Measurements from ENCODE around the gene SARDH. TPM values are rescaled to one million over a fixed set of nuclear protein-coding genes. Genes with fewer than 3 reads are reported as not detected.
A peak's percentile ranks its signal among the peaks of the same experiment; 100 is the strongest.

Gene SARDH
- total and polyA plus RNA-seq, 4 donors, result 0.84 to 3.0 (median 2.0) TPM; not detected in 1

DNA sequence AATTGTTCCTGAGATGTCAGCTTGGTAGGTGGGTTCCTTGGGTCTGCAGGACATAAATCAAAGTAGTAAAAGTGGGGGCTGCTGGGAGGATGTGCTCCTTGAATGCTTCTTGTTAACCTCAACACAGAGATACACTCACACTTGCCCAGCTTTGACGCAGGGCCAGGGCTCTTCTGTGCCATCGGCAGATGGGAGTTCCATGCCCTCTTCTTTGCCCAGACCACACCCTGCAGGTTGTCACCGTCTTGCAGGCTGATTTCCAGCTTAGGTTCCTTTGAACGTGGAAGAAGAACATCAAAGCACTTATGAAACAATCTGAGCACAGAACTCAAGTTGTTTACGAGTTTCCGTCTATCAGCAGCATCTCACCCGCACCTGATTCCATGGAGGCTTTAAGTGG is 91.0 kb downstream of the SARDH start:
- ATAC-seq (ENCODE audit: low FRiP score) (no peak), DNase-seq (no peak)
- WGBS, 2 donors, result 71 to 78% methylated on average over 7 of the region's 7 CpGs
- no peaks in the 10 kb centered on the region for H3K27me3 ChIP-seq (ENCODE audit: control insufficient read depth in 1 of 2, insufficient read depth in 2 of 2, low read length in 1 of 2)
- no peak overlapping the region for H3K27ac ChIP-seq (ENCODE audit: low read depth in 1 of 2, low read length in 2 of 2)
- no peaks in the 10 kb centered on the region for H3K9me3 ChIP-seq (ENCODE audit: control insufficient read depth, low read length)
- no peak overlapping the region for H3K4me3 ChIP-seq (ENCODE audit: low read length in 2 of 2)
- no peaks in the 10 kb centered on the region for H3K36me3 ChIP-seq (ENCODE audit: control insufficient read depth in 1 of 2, insufficient read depth in 2 of 2, low read length in 1 of 2)
- H3K4me1 ChIP-seq (ENCODE audit: control insufficient read depth in 1 of 2, insufficient read depth in 2 of 2, low read length in 2 of 2), result no peaks in the 10 kb centered on the region
- intact Hi-C loops (cut with DNase I), result no loop called here

DNA sequence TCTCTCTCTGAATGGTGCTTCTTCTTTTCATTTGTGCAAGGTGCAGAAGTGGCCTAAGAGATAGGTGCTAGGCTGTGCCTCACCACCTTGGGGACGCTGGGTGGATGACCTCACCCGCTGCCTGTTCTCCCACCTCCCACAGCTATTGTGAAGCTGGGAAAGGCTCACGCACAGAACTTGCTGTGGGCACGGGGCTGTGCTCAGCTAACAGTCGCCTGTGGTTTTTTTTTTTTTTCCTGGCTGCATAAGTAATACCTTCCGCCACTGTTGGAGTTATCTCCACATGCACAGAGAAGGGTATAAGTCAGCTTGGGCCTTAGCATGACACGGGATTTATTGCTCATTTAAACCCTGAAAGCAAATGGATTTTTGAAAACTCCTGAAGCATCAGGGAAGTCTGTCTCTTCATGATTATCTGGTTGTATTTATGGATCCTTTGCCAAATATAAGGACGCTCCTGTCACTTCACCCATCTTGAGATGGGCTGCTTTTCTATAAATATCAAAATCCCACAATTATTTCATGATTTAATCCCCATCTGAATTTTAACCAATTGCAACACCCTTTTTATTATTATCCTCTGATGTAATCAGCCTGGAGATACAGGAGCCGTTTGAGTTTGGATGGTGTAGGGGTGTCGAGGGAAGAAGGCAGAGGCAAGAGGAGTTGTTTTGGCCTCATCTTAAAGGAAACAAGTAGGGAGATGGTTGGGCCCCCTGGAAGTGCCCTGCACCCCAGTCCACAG is 93.0 kb downstream of the SARDH start:
- H3K27me3 ChIP-seq (ENCODE audit: control insufficient read depth in 1 of 2, insufficient read depth in 2 of 2, low read length in 1 of 2), result no peaks in the 10 kb centered on the region
- H3K4me1 ChIP-seq (ENCODE audit: control insufficient read depth in 1 of 2, insufficient read depth in 2 of 2, low read length in 2 of 2), result no peaks in the 10 kb centered on the region
- WGBS, 2 donors, result 41% methylated on average over 10 of the region's 10 CpGs
- intact Hi-C loops (cut with DNase I), result no loop called here
- no peak overlapping the region for H3K27ac ChIP-seq (ENCODE audit: low read depth in 1 of 2, low read length in 2 of 2)
- ATAC-seq (ENCODE audit: low FRiP score) (no peak), DNase-seq (no peak)
- H3K9me3 ChIP-seq (ENCODE audit: control insufficient read depth, low read length), result no peaks in the 10 kb centered on the region
- no peak overlapping the region for H3K4me3 ChIP-seq (ENCODE audit: low read length in 2 of 2)
- H3K36me3 ChIP-seq (ENCODE audit: control insufficient read depth in 1 of 2, insufficient read depth in 2 of 2, low read length in 1 of 2), result no peaks in the 10 kb centered on the region

DNA sequence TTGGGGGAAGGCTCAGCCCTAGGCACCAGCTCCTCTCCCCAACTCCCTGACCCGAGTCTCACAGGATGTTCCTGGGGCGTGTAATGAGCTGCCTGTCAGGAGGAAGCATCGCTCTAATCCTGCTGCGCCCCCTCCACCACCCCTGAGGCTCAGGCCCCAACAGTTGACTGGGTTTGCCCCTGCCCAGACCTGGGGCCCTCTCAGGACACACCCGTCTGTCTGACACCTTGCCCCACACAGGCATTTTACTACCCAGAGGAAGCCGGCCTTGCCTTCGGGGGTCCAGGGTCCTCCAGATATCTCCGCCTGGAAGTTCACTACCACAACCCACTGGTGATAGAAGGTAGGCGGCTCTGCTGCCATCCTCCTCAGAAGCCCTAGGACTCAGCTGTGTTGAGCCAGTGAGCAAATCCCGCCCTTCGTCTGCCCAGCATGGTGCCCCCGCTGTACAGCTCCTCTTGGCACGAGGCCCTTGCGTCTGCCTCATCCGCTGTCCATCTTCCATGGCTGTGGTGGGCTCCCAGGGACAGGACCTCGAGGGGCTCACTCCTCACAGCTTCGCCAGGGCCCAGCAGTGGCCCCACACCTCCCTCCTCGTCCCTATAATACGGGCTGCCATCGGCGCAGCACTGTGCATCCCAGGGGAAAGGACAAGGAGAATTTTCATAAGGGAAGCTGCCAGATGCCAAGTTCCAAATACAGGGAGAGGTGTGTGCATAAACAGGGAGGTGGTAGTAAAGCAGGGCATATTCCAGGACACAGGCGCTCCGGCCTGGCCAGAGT is 94.0 kb downstream of the SARDH start:
- intact Hi-C loops (cut with DNase I), result no loop called here
- Histone ChIP-seq H3K27ac (ENCODE audit: low read depth in 1 of 2, low read length in 2 of 2) (no peak overlapping the region), H3K4me1 (ENCODE audit: control insufficient read depth in 1 of 2, insufficient read depth in 2 of 2, low read length in 2 of 2) (no peaks in the 10 kb centered on the region), H3K27me3 (ENCODE audit: control insufficient read depth in 1 of 2, insufficient read depth in 2 of 2, low read length in 1 of 2) (no peaks in the 10 kb centered on the region), H3K36me3 (ENCODE audit: control insufficient read depth in 1 of 2, insufficient read depth in 2 of 2, low read length in 1 of 2) (no peaks in the 10 kb centered on the region), H3K4me3 (ENCODE audit: low read length in 2 of 2) (no peak overlapping the region), H3K9me3 (ENCODE audit: control insufficient read depth, low read length) (no peaks in the 10 kb centered on the region)
- ATAC-seq (ENCODE audit: low FRiP score), result no peak
- WGBS, 2 donors, result 73 to 75% methylated on average over 22 to 23 of the region's 23 CpGs
- DNase-seq, result peak in 1 of 2 donors; percentile 64

DNA sequence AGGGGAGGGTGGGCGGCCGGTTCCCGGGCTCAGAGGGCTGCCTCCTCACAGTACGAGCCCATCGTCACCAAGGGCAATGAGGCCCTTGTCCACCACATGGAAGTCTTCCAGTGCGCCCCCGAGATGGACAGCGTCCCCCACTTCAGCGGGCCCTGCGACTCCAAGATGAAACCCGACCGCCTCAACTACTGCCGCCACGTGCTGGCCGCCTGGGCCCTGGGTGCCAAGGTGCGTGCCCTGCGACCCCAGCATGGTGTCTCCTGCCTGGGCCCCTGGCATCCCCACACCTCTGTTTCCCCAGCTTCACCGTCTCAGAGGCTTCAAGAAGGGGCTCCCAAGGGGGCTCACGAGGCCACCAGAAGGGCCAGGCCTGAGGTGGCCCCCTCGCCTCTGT is 94.8 kb downstream of the SARDH start:
- no peaks in the 10 kb centered on the region for H3K4me1 ChIP-seq (ENCODE audit: control insufficient read depth in 1 of 2, insufficient read depth in 2 of 2, low read length in 2 of 2)
- H3K36me3 ChIP-seq (ENCODE audit: control insufficient read depth in 1 of 2, insufficient read depth in 2 of 2, low read length in 1 of 2), result no peaks in the 10 kb centered on the region
- ATAC-seq (ENCODE audit: low FRiP score) (no peak), DNase-seq (no peak)
- H3K27ac ChIP-seq (ENCODE audit: low read depth in 1 of 2, low read length in 2 of 2), result no peak overlapping the region
- no peaks in the 10 kb centered on the region for H3K9me3 ChIP-seq (ENCODE audit: control insufficient read depth, low read length)
- H3K4me3 ChIP-seq (ENCODE audit: low read length in 2 of 2), result no peak overlapping the region
- intact Hi-C loops (cut with DNase I), result no loop called here
- WGBS, 2 donors, result 89 to 91% methylated on average over 20 of the region's 20 CpGs
- no peaks in the 10 kb centered on the region for H3K27me3 ChIP-seq (ENCODE audit: control insufficient read depth in 1 of 2, insufficient read depth in 2 of 2, low read length in 1 of 2)

DNA sequence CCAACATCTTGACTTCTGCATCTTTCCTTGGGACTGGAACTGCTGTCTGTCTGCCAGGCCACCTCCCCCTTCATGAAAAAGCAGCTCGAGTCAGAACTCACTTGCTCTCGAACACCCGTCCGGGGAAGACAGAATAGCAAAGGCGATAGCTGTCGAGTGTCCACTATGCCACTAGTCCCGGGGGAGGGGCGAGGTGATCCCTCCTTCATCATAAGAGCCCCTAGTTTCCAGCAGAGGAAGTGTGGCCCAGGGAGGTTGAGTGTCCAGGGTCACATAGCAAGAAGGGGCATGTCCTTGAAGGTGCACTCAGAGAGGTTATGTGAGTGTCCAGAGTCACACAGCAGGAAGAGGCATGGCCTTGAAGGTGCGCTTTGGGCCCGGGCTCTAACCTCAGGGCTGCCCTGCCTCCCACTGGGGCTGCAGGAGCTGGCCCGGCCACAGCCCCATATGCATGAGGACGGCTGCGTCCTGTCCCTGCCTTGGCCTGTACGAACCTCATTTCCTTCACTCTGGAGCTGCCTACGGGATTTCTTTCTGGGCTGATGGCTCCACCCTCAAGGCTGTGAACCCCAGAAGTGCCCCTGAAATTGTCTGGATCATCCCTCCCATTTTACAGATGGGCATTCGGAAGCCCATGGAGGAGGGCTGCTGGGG is 95.3 kb downstream of the SARDH start:
- intact Hi-C loops (cut with DNase I), result no loop called here
- no peaks in the 10 kb centered on the region for H3K36me3 ChIP-seq (ENCODE audit: control insufficient read depth in 1 of 2, insufficient read depth in 2 of 2, low read length in 1 of 2)
- H3K27me3 ChIP-seq (ENCODE audit: control insufficient read depth in 1 of 2, insufficient read depth in 2 of 2, low read length in 1 of 2), result no peaks in the 10 kb centered on the region
- H3K27ac ChIP-seq (ENCODE audit: low read depth in 1 of 2, low read length in 2 of 2), result no peak overlapping the region
- 66% methylated on average over 16 of the region's 16 CpGs for WGBS, 2 donors
- H3K4me1 ChIP-seq (ENCODE audit: control insufficient read depth in 1 of 2, insufficient read depth in 2 of 2, low read length in 2 of 2), result no peaks in the 10 kb centered on the region
- no peaks in the 10 kb centered on the region for H3K9me3 ChIP-seq (ENCODE audit: control insufficient read depth, low read length)
- ATAC-seq (ENCODE audit: low FRiP score) (no peak), DNase-seq (no peak)
- no peak overlapping the region for H3K4me3 ChIP-seq (ENCODE audit: low read length in 2 of 2)

DNA sequence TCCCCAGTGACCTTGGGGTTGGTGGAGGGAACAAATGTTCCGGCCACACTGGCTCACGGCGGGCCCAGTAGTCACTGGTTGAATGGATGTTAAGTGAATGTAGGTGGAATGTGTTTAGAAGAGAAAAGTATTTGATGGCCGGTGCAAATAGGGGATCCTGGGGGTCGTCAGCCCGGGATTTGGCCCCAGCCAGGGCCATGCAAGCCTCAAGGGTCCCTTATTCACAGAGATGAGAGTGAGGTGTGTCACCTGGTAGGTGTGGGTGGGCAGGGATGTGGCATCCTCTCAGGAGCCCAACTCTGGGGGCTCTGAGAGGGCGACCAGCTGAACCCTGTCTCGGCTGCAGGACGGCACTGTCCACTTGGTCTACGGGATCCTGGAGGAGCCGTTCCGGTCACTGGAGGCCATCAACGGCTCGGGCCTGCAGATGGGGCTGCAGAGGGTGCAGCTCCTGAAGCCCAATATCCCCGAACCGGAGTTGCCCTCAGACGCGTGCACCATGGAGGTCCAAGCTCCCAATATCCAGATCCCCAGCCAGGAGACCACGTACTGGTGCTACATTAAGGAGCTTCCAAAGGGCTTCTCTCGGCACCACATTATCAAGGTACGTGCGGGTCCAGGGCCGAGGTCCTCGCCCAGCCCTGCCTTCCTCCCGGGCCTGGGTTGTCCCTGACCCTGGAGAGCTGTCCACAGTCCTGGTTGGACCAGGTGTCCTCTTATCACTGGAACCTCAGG is 96.1 kb downstream of the SARDH start:
- no peaks in the 10 kb centered on the region for H3K27me3 ChIP-seq (ENCODE audit: control insufficient read depth in 1 of 2, insufficient read depth in 2 of 2, low read length in 1 of 2)
- H3K4me3 ChIP-seq (ENCODE audit: low read length in 2 of 2), result no peak overlapping the region
- no peaks in the 10 kb centered on the region for H3K36me3 ChIP-seq (ENCODE audit: control insufficient read depth in 1 of 2, insufficient read depth in 2 of 2, low read length in 1 of 2)
- no peaks in the 10 kb centered on the region for H3K9me3 ChIP-seq (ENCODE audit: control insufficient read depth, low read length)
- intact Hi-C loops (cut with DNase I), result no loop called here
- DNase-seq (no peak), ATAC-seq (ENCODE audit: low FRiP score) (no peak)
- no peaks in the 10 kb centered on the region for H3K4me1 ChIP-seq (ENCODE audit: control insufficient read depth in 1 of 2, insufficient read depth in 2 of 2, low read length in 2 of 2)
- WGBS, 2 donors, result 86 to 87% methylated on average over 25 of the region's 25 CpGs
- no peak overlapping the region for H3K27ac ChIP-seq (ENCODE audit: low read depth in 1 of 2, low read length in 2 of 2)

DNA sequence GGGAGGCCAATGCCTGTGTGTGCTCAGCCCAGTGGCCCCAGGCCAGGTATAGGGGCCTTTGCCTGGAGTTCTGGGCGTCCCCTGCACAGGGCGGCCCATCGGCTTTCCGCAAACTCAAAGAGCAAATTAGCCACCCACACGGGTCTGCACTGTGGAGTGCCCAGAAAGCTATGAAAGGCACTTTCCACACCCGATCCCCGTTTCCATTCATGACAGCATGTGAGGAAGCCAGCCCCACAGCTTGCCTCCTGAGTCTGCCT is 96.8 kb downstream of the SARDH start:
- no peaks in the 10 kb centered on the region for H3K4me1 ChIP-seq (ENCODE audit: control insufficient read depth in 1 of 2, insufficient read depth in 2 of 2, low read length in 2 of 2)
- DNase-seq (no peak), ATAC-seq (ENCODE audit: low FRiP score) (no peak)
- 85 to 86% methylated on average over 7 of the region's 7 CpGs for WGBS, 2 donors
- H3K9me3 ChIP-seq (ENCODE audit: control insufficient read depth, low read length), result no peaks in the 10 kb centered on the region
- intact Hi-C loops (cut with DNase I), result no loop called here
- H3K4me3 ChIP-seq (ENCODE audit: low read length in 2 of 2), result no peak overlapping the region
- H3K27ac ChIP-seq (ENCODE audit: low read depth in 1 of 2, low read length in 2 of 2), result no peak overlapping the region
- no peaks in the 10 kb centered on the region for H3K36me3 ChIP-seq (ENCODE audit: control insufficient read depth in 1 of 2, insufficient read depth in 2 of 2, low read length in 1 of 2)
- no peaks in the 10 kb centered on the region for H3K27me3 ChIP-seq (ENCODE audit: control insufficient read depth in 1 of 2, insufficient read depth in 2 of 2, low read length in 1 of 2)

DNA sequence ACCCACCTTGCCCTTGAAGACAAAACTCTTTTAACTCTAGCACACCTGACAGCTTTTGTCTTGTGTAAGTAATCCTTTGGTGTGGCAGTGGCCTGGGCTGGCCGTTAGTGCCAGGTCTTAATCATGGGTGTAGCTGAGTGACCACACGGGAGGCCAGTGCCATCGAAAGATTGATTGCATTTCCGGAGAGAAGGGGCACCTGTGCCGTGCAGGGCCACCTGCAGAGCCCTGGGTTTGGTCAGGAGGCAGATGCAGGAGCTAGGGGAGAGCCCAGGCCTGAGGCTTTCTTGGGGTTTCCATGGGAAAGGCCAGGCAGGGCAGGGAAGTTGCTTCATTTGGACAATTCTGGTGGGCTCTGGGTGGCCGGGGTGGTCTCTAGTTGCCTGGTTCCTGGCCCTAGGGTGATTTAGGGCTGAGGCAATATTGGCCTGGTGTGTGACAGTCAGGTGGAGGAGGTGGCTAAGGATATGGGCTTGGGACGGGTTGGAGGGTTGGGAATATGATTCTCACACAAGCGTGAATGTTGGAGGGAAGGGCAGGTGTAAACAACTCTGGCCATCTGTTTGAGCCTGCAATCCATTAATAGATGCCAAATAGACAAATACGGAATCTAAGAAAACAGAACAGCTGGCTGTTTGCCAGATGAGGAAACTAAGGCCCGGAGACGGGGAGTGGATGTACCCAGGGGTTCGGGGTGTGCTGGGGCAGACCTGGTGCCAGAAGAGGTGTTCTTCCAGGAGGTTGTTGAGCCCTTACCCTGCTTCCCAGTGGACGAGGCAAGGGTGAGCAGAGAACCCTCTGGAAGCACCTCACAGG is 97.4 kb downstream of the SARDH start:
- Histone ChIP-seq H3K36me3 (ENCODE audit: control insufficient read depth in 1 of 2, insufficient read depth in 2 of 2, low read length in 1 of 2) (no peaks in the 10 kb centered on the region), H3K9me3 (ENCODE audit: control insufficient read depth, low read length) (no peaks in the 10 kb centered on the region), H3K4me3 (ENCODE audit: low read length in 2 of 2) (no peak overlapping the region), H3K27ac (ENCODE audit: low read depth in 1 of 2, low read length in 2 of 2) (no peak overlapping the region), H3K4me1 (ENCODE audit: control insufficient read depth in 1 of 2, insufficient read depth in 2 of 2, low read length in 2 of 2) (no peaks in the 10 kb centered on the region), H3K27me3 (ENCODE audit: control insufficient read depth in 1 of 2, insufficient read depth in 2 of 2, low read length in 1 of 2) (no peaks in the 10 kb centered on the region)
- DNase-seq, result no peak
- intact Hi-C loops (cut with DNase I), result no loop called here
- WGBS, 2 donors, result 81 to 83% methylated on average over 13 of the region's 13 CpGs
- ATAC-seq (ENCODE audit: low FRiP score), result no peak

Data from aorta (tissue), 5 donors.